HG03103 (cell line): Measurements from ENCODE around the gene RRM1.

Experiments
- ATAC-seq: cut with Tn5 transposase; IDR thresholded peaks from one replicate; pipeline ENCODE4 v1.9.1; 2021; ENCODE audit warnings: low read depth; ENCODE audit not compliant: unreplicated experiment

RRM1 gene

DNA sequence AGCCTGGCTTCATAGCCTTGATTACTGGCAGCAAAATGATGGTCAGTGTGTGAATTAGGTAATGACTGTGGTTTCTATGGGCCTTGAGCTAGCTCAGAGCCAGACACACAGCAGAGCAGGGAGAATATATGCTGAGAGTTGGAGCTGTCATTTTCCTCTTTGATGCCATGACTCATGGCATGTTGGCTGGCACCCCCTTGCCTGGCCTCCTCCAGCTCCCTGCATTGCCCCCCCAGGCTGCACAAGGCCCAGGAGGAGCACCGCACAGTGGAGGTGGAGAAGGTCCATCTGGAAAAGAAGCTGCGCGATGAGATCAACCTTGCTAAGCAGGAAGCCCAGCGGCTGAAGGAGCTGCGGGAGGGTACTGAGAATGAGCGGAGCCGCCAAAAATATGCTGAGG is 20.3 kb upstream of the RRM1 start:
- ATAC-seq: no peak

DNA sequence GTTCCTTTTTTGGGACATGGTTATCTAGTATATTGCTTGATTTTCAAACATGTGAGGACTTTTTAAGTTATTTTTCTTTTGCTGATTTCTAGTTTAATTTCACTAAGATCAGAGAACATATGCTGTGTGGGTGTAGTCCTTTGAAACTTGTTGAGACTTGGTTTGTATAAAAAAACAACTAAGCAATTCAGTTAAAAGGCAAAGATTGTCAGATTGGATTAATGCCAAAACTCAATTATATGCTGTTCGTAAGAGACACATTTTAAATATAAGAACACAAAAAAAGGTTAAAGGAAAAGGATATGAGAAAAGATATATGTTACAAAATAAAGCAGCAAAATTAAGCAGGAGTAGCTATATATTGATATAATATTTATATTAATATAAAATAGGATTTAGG is 17.8 kb upstream of the RRM1 start:
- no peak for ATAC-seq

DNA sequence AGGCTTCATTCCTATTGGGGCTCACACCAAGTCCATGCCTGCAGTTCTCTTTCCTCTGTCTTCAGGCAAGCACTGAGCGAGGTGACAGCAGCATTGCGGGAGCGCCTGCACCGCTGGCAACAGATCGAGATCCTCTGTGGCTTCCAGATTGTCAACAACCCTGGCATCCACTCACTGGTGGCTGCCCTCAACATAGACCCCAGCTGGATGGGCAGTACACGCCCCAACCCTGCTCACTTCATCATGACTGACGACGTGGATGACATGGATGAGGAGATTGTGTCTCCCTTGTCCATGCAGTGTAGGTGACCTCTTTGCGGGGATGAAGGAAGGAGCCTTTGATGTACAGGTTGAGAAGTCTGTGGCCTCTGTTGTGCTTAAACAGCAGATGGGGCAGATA is 11.4 kb upstream of the RRM1 start:
- no peak for ATAC-seq

DNA sequence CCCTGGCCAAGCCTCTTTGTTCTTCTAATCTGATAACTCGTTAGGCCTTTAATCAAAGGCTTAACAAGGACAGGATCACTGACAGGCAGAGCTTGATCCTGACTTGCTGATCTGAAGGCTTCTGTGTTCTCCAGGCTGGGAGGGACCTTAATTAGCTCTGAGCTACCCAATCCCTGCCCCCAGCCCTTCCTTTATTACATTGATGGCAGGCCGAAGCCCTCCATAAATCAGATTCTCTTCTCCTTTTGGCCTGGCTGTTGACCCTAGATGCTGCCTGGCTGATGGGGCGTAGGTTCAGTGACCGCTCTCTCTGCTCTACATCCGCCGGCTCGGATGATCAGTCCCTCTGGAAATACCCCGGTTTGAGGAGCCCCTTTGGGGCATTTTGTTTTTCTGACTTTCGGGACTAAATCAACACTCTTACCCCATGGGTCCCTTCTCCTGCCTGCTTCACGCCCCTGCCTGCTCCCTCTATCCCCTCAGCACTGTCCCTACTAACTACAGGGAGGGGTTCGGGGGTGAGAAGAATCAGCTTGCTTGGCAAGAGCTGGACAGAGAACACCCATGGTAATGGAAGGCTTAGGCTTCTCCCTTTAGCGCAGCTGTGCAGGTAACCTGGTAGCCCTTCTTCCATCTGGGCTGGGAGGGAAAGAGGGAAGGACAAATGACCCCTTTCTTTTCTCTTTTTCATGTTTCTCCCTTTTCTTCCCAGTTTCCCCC is 10.0 kb upstream of the RRM1 start:
- no peak for ATAC-seq

DNA sequence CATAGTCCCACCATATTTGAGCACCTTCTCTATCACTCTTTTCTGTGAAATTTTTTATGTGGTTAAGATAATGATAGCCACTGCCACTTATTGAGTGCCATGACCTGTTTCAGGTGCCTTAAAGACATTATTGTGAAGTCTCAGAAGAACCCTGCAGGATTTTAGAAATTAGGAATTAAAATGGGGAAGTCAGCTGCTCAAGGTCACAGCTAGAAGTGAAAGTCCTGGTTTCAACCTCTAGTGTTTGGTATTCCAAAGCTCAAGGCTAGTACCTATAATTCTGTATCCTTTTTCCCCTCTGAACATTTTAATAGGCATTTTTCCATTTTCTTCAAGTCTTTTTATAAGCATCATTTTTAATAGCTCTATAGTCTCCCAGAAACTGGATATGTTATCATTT is 9.0 kb upstream of the RRM1 start:
- ATAC-seq: no peak

DNA sequence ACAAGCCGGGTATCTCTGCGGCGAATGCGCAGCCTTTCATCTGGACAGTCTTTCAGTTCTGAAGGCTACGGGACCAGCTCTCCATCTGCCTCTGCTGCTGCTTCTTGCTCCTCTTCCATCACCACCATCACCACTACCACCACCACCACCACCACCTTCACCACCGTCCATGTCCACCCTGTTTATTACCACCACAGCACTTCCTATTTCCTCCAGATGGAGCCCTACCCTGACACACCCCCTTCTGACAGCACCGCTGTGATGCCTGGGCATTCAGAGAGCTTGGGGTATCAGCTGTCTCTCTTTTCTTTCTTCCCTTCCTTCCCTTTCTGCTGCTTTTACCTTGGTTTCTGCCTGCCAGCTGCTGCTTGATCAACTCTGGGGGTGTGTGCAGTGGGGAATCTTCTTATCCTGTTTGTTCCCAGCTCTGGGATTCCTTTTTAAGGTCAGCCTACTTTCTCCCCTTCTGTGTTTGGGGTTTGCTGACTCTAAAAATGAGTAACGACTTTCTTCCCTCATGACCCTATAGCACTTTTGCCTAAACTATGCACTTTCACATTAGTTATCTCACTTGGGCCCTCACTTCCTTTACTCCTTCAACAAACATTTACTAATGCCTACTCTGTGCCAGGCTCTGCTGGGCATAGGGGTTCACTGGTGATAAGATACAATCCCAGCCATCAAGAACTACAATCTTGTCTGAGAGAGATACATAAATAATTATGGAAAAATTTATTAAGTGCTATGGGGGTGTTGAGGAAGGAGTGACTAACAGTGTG is 7.8 kb upstream of the RRM1 start:
- no peak for ATAC-seq

- no peak for ATAC-seq
Measured at GRCh38 chr11:4087551-4087950, 7.0 kb upstream of the RRM1 start.

DNA sequence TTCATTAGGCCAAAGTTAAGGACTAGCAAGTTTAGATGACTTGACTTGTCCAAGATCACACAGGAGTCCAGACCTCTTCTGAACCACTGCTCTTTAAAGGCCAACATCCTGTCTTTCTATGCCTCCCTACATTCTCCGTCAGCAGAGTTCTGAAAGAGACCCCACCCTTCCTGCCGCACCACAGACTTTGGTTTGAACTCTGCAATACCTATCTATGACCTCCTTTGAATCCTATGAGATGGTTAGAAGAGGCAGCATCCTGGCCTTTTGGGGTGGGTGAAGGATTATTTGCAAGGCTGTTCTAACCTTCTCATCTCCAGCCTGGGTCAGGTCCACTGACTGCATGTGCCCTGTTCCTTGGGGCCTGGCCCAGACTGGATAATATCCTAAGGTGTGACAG is 4.3 kb upstream of the RRM1 start:
- no peak for ATAC-seq

- no peak for ATAC-seq
Measured at GRCh38 chr11:4092026-4092425, 2.6 kb upstream of the RRM1 start.

DNA sequence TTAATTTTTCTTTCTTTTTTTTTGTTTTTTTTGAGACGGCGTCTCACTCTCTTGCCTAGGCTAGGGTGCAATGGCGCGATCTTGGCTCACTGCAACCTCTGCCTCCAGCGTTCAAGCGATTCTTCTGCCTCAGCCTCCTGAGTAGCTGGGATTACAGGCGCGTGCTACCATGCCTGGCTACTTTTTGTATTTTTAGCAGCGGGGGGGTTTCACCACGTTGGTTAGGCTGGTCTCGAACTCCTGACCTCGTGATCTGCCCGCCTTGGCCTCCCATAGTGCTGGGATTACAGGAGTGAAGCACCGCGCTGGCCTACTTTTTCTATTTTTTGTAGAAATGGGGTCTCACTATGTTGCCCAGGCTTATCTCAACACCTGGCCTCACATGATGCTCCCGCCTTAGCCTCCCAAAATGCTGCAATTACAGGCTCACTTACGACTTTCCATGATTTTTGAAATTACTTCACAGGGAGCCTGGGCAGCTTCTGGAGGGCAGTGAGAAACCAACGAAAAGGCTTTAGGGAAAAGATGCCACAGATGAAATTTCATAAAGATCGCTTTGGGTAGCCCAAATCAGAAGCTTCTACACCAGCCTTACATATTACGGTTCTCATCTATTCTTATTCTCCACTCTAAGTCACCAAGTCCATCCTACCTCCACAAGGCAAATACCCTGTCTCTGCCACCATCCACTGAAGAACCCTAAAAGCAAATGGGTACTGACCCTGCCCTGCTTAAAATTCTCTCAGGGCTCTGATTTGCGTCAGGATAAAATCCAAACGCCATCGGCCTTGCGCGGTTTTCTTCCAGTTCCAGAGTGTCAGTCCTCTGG is 866 bp upstream of the RRM1 start:
- no peak for ATAC-seq

- ATAC-seq: no peak
Measured at GRCh38 chr11:4095509-4096230, 1.1 kb downstream of the RRM1 start.

DNA sequence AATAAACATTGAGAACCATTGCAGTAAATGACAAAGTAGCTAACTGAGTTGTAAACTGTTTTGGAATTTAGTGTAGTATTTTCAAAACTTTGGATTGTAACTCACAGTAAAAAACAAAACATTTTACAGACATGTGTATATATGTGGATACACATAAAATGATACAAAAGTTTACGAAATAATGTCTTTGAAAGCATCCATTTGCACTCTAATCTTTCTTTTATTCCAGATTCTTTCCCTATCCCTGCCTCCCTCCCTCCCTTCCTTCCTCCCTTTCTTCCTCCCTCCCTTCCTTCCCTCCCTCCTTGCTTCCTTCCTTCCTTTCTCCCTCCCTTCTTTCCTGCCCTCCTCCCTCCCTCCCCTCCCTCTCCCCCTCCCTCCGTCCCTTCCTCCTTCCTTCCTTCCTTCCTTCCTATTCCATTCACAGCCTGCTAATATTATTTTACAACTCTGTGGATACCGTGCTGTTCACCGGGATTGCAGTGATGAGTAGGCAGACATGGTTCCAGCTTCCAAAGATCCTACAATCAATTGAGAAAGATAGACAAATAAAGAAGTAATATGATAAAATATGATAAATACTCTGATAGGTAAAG is 3.5 kb downstream of the RRM1 start:
- ATAC-seq: no peak

GRCh38 chr11:4102711-4103110 is 8.1 kb downstream of the RRM1 start:
- no peak for ATAC-seq

- ATAC-seq: no peak
Measured at GRCh38 chr11:4103269-4103668, 8.7 kb downstream of the RRM1 start.

DNA sequence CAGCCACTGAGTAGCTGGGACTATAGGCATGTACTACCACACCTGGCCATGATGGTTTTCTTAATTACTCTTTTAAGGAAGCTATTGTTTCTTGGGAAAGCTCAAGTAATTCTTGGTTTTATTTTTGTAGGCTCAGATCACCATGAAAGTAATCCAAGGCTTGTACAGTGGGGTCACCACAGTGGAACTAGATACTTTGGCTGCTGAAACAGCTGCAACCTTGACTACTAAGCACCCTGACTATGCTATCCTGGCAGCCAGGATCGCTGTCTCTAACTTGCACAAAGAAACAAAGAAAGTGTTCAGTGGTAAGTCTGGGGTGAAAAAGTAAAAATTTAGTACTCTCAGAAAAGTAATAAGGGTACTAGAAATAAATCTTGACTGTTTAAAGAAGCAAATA is 11.3 kb downstream of the RRM1 start:
- ATAC-seq: no peak

DNA sequence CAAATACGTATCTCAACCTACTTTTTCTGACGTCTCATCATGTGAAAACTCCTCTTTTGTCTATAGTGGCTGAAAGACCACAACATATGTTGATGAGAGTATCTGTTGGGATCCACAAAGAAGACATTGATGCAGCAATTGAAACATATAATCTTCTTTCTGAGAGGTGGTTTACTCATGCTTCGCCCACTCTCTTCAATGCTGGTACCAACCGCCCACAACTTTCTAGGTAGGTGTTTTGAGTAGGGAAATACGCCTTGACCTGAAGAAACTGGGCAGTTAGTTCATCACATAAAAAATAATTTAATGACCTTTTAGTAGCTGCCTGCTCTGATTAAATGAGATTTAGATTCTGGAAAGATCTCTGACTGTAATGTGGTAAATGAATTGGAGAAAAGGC is 17.2 kb downstream of the RRM1 start:
- ATAC-seq: no peak

DNA sequence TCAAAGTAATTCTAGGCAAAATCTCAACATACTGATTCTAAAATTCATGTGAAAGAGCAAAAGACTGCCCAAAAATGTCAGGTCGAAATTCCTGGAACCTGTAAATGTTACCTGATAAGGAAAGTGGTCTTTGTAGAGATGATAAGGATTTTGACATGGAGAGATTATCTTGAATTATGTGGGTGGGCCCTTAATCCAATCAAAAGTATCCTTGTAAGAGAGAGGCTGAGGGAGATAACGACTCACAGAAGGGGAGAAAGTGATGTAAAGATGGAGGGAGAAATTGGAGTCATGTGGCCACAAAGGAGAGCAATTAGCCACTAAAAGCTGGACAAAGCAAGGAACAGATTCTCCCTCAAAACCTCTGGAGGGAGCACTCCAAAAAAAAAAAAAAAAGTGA is 20.5 kb downstream of the RRM1 start:
- no peak for ATAC-seq

GRCh38 chr11:4118107-4118506 is 23.5 kb downstream of the RRM1 start:
- ATAC-seq: no peak

GRCh38 chr11:4123218-4123617 is 28.6 kb downstream of the RRM1 start:
- no peak for ATAC-seq

GRCh38 chr11:4125141-4125540 is 30.5 kb downstream of the RRM1 start:
- ATAC-seq: no peak
